GM12878 (cell line): Measurements from ENCODE around the gene PRDM1. TPM values are rescaled to one million over a fixed set of nuclear protein-coding genes. Genes with fewer than 3 reads are reported as not detected.

Experiments
- NR2C2 ChIP-seq: IDR thresholded peaks from 2 replicates; pipeline ENCODE4 v1.6.1; 2011; ENCODE audit warnings: borderline replicate concordance, low read depth; ENCODE audit not compliant: control insufficient read depth, insufficient read length
- PAX5 ChIP-seq: IDR thresholded peaks from 2 replicates; pipeline ENCODE4 v1.6.1; 2011; ENCODE audit warnings: low read depth, low read length, borderline replicate concordance
- RAD21 ChIP-seq: IDR thresholded peaks from 2 replicates; pipeline ENCODE4 v1.6.1; 2011; ENCODE audit warnings: mild to moderate bottlenecking, low read depth, low read length, moderate library complexity; ENCODE audit not compliant: insufficient read depth
- polyA plus RNA-seq, 11 experiments: library from polyadenylated mRNA; depleted of rRNA in 4 of 11; unstranded in 6 of 11; stranded (reverse) in 5 of 11; fragments of >200 nt; fragmentation: Nextera tagmentation in 4 of 11; fragmentation: Illumina TruSeq in 1 of 11; extraction: Ambion mirVana in 4 of 11; extraction: Trizol in 1 of 11; gene quantifications; 1 replicate in 1 of 11; 2 replicates in 10 of 11; pipeline versions ENCODE4 v1.2.1 to v1.2.3, GENCODE V29; 2011 to 2016; ENCODE audit warnings: inconsistent platforms in 2 of 11, missing spikeins in 2 of 11, low read depth in 1 of 11
- total RNA-seq, 4 experiments: library from RNA; depleted of rRNA in 3 of 4; stranded (reverse); fragments of >200 nt in 3 of 4; fragmentation: Illumina TruSeq in 1 of 4; extraction: Trizol in 1 of 4; gene quantifications; 2 replicates each; pipeline versions ENCODE4 v1.2.1 to v1.2.3, GENCODE V29; 2013 to 2021
- TF ChIP-seq, protein P1 (sequence below): IDR thresholded peaks from 2 replicates; pipeline ENCODE4 v1.6.1; 2011; ENCODE audit warnings: borderline replicate concordance, low read depth, mild to moderate bottlenecking, moderate library complexity, mixed read lengths, low read length; ENCODE audit not compliant: insufficient read depth; ENCODE audit errors: extremely low read length

Gene PRDM1
- total and polyA plus RNA-seq, 10 of the 15 experiments (the other 5 are each of a cell fraction or from before 2014, with no cell fraction given), result 1.9 to 15.8 (median 4.1) TPM

DNA sequence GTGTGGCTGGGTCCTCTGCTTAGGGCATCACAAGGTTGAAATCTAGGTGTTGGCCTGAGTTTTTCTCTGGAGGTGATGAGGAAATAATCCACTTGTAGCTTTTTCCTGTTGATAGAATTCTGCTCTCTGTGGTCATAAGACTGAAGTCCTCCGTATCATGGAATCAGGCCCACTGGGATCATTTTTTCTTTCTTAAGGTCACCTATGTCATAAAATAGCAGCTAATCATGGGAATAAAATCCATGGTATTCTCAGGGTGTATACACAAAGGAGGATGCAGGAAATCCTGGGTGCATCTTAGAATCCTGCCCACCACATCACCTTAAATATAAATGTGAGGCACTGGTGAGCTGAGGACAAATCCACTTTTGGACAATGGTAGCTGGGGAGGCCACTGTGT lies 72.7 kb downstream of the PRDM1 start (continued):
- TF ChIP-seq, protein P1, sequence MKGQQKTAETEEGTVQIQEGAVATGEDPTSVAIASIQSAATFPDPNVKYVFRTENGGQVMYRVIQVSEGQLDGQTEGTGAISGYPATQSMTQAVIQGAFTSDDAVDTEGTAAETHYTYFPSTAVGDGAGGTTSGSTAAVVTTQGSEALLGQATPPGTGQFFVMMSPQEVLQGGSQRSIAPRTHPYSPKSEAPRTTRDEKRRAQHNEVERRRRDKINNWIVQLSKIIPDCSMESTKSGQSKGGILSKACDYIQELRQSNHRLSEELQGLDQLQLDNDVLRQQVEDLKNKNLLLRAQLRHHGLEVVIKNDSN, result no peak
- TF ChIP-seq PAX5 (no peak), RAD21 (no peak), NR2C2 (no peak)

Other genes with a start within 250 kb of the PRDM1 start
- 28.6 and 31.7 TPM in 2 replicates for gene ATG5, start 239.4 kb downstream of the PRDM1 start, total RNA-seq (2014; rRNA removed)
- gene ATG5, start 239.4 kb downstream of the PRDM1 start, total RNA-seq (2014; rRNA removed; fragmentation: Illumina TruSeq; extraction: Trizol), result 25.7 and 26.3 TPM in 2 replicates
- gene ATG5, start 239.4 kb downstream of the PRDM1 start, total RNA-seq (2021), result 21.0 and 21.5 TPM in 2 replicates
- 38.4 and 69.3 TPM in 2 replicates for gene ATG5, start 239.4 kb downstream of the PRDM1 start, polyA plus RNA-seq (2011; rRNA removed)
- gene ATG5, start 239.4 kb downstream of the PRDM1 start, polyA plus RNA-seq (2014; fragmentation: Illumina TruSeq; extraction: Trizol), result 18.2 and 21.6 TPM in 2 replicates
- 10 to 100 TPM; 12.9 to 17.4 TPM for gene ATG5, start 239.4 kb downstream of the PRDM1 start, polyA plus RNA-seq (2014; fragmentation: Nextera tagmentation; extraction: Ambion mirVana)
- 16.8 and 19.3 TPM in 2 replicates for gene ATG5, start 239.4 kb downstream of the PRDM1 start, polyA plus RNA-seq (2014; rRNA removed)
- 10 to 100 TPM; 50.2 to 51.8 TPM for gene ATG5, start 239.4 kb downstream of the PRDM1 start, polyA plus RNA-seq (2016; fragmentation: Nextera tagmentation; extraction: Ambion mirVana)